SK-N-SH treated with all-trans-retinoic acid at 6 μM for 48 hours (cell line): ENCODE data around the gene VWDE.

Experiments
- ARNTL ChIP-seq: fragments of 450-650 bp; formaldehyde crosslinking; IDR thresholded peaks from 2 replicates; pipeline ENCODE4 v1.5.0; 2020; ENCODE audit warnings: low read depth, mild to moderate bottlenecking, moderate library complexity, borderline replicate concordance
- GLIS3 ChIP-seq: fragments of 250-450 bp; sonication (Bioruptor Pico); IDR thresholded peaks from 2 replicates; pipeline ENCODE4 v1.5.0; 2020; ENCODE audit warnings: mild to moderate bottlenecking, moderate library complexity
- TCF4 ChIP-seq: fragments of 250-450 bp; sonication (Bioruptor Pico); IDR thresholded peaks from 2 replicates; pipeline ENCODE4 v1.8.0; 2021; ENCODE audit warnings: mild to moderate bottlenecking, moderate library complexity, borderline replicate concordance
- ZFP3 ChIP-seq: fragments of 250-450 bp; sonication (Bioruptor Pico); IDR thresholded peaks from 2 replicates; pipeline ENCODE4 v1.5.0; 2020; ENCODE audit warnings: mild to moderate bottlenecking, moderate library complexity
- ZNF70 ChIP-seq: fragments of 450-650 bp; formaldehyde crosslinking; IDR thresholded peaks from 2 replicates; pipeline ENCODE4 v1.5.0; 2020; ENCODE audit warnings: mild to moderate bottlenecking, moderate library complexity
- ZNF8 ChIP-seq: fragments of 450-650 bp; formaldehyde crosslinking; IDR thresholded peaks from 2 replicates; pipeline ENCODE4 v1.5.0; 2020; ENCODE audit warnings: mild to moderate bottlenecking, moderate library complexity
- TF ChIP-seq, protein P1 (sequence below): fragments of 250-450 bp; sonication (Bioruptor Pico); IDR thresholded peaks from 2 replicates; pipeline ENCODE4 v1.5.1; 2020; ENCODE audit warnings: low read depth, mild to moderate bottlenecking, moderate library complexity
- TF ChIP-seq, protein P2 (sequence below): fragments of 250-450 bp; sonication (Bioruptor Pico); IDR thresholded peaks from 2 replicates; pipeline ENCODE4 v1.8.0; 2020; ENCODE audit warnings: mild to moderate bottlenecking, moderate library complexity, borderline replicate concordance

DNA sequence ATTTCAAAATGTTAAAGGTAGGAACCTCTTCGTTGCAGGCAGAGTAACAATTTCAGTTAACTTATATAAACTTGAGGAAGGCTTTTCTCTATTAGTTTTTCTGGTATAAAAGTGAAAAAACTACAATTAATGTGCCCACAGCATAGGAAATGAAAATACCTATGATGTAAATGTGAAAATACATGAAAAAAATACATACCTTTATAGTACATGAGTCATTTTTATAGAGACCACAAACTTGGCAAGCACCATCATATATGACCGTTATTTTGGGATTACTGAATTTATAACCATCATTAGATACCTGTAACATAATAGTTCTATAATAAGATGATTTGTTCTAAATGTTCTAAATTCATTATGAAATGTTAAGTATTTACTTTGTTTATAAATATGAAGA is 42.7 kb downstream of the VWDE start:
- TF ChIP-seq ZNF70 (CRISPR knock-in tag) (no peak), TCF4 (no peak), ZNF8 (CRISPR knock-in tag) (no peak), GLIS3 (CRISPR knock-in tag) (no peak), ARNTL (CRISPR knock-in tag) (no peak), ZFP3 (CRISPR knock-in tag) (no peak)
- TF ChIP-seq, protein P1, sequence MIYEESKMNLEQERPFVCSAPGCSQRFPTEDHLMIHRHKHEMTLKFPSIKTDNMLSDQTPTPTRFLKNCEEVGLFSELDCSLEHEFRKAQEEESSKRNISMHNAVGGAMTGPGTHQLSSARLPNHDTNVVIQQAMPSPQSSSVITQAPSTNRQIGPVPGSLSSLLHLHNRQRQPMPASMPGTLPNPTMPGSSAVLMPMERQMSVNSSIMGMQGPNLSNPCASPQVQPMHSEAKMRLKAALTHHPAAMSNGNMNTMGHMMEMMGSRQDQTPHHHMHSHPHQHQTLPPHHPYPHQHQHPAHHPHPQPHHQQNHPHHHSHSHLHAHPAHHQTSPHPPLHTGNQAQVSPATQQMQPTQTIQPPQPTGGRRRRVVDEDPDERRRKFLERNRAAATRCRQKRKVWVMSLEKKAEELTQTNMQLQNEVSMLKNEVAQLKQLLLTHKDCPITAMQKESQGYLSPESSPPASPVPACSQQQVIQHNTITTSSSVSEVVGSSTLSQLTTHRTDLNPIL (CRISPR knock-in tag), result no peak
- TF ChIP-seq, protein P2, sequence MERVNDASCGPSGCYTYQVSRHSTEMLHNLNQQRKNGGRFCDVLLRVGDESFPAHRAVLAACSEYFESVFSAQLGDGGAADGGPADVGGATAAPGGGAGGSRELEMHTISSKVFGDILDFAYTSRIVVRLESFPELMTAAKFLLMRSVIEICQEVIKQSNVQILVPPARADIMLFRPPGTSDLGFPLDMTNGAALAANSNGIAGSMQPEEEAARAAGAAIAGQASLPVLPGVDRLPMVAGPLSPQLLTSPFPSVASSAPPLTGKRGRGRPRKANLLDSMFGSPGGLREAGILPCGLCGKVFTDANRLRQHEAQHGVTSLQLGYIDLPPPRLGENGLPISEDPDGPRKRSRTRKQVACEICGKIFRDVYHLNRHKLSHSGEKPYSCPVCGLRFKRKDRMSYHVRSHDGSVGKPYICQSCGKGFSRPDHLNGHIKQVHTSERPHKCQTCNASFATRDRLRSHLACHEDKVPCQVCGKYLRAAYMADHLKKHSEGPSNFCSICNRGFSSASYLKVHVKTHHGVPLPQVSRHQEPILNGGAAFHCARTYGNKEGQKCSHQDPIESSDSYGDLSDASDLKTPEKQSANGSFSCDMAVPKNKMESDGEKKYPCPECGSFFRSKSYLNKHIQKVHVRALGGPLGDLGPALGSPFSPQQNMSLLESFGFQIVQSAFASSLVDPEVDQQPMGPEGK (CRISPR knock-in tag), result no peak
